NCI-H2107 treated with DMSO at 0.1 percent for 48 hours (cell line): ENCODE measurements around the gene BEAN1.

ENCODE experiments used
- DNase-seq: peaks from one replicate; lab custom pipeline; 2025; ENCODE audit not compliant: unreplicated experiment; lab: John Stamatoyannopoulos, UW

BEAN1 gene

GRCh38 chr16:66469291-66469946, 42.3 kb downstream of the BEAN1 start:
- no peak for DNase-seq

- no peak for DNase-seq
Measured at GRCh38 chr16:66469947-66470546, 43.0 kb downstream of the BEAN1 start.

GRCh38 chr16:66470556-66470955, 43.5 kb downstream of the BEAN1 start:
- no peak for DNase-seq

GRCh38 chr16:66471264-66471663, 44.2 kb downstream of the BEAN1 start:
- no peak for DNase-seq

- DNase-seq: no peak
Measured at GRCh38 chr16:66471716-66472393, 44.8 kb downstream of the BEAN1 start.

GRCh38 chr16:66473051-66473571, 46.0 kb downstream of the BEAN1 start:
- no peak for DNase-seq

GRCh38 chr16:66473654-66474519, 46.8 kb downstream of the BEAN1 start:
- no peak for DNase-seq

GRCh38 chr16:66474750-66475199, 47.7 kb downstream of the BEAN1 start:
- DNase-seq: peak; percentile 76

- DNase-seq: no peak
Measured at GRCh38 chr16:66475232-66475631, 48.1 kb downstream of the BEAN1 start.

- no peak for DNase-seq
Measured at GRCh38 chr16:66476328-66477027, 49.4 kb downstream of the BEAN1 start.

- no peak for DNase-seq
Measured at GRCh38 chr16:66477028-66477515, 50.0 kb downstream of the BEAN1 start.

- DNase-seq: no peak
Measured at GRCh38 chr16:66478733-66479511, 51.8 kb downstream of the BEAN1 start.

- DNase-seq: no peak
Measured at GRCh38 chr16:66479661-66480264, 52.7 kb downstream of the BEAN1 start.

- no peak for DNase-seq
Measured at GRCh38 chr16:66480265-66481080, 53.4 kb downstream of the BEAN1 start.

GRCh38 chr16:66481081-66481942, 54.2 kb downstream of the BEAN1 start:
- no peak for DNase-seq

GRCh38 chr16:66481943-66482390, 54.9 kb downstream of the BEAN1 start:
- DNase-seq: no peak
